HepG2 (cell line): ENCODE measurements around the gene IGF2BP1. TPM values are rescaled to one million over a fixed set of nuclear protein-coding genes. Genes with fewer than 3 reads are reported as not detected.

ENCODE experiments used
- ARID2 ChIP-seq: sonication (generic); formaldehyde crosslinking; IDR thresholded peaks from 2 replicates; pipeline ENCODE4 v1.8.1; 2022; ENCODE audit warnings: mild to moderate bottlenecking, missing genetic modification reagents, borderline replicate concordance
- FLYWCH1 ChIP-seq: sonication (generic); formaldehyde crosslinking; IDR thresholded peaks from 2 replicates; pipeline ENCODE4 v1.8.1; 2023; ENCODE audit warnings: mild to moderate bottlenecking, missing genetic modification reagents
- GATA4 ChIP-seq: sonication (generic); IDR thresholded peaks from 2 replicates; pipeline ENCODE4 v1.6.1; 2016; ENCODE audit warnings: antibody characterized with exemption, low read depth, borderline replicate concordance
- KDM5A ChIP-seq: fragments of 200-600 bp; sonication (generic); IDR thresholded peaks from 2 replicates; pipeline ENCODE4 v1.7.0; 2018; ENCODE audit warnings: antibody characterized with exemption, mild to moderate bottlenecking, low read length, borderline replicate concordance
- MED8 ChIP-seq: sonication (generic); formaldehyde crosslinking; IDR thresholded peaks from 2 replicates; pipeline ENCODE4 v1.8.1; 2023; ENCODE audit warnings: mild to moderate bottlenecking, missing genetic modification reagents; ENCODE audit not compliant: insufficient replicate concordance
- TCF7 ChIP-seq: sonication (generic); IDR thresholded peaks from 2 replicates; pipeline ENCODE4 v1.6.1; 2016; ENCODE audit warnings: antibody characterized with exemption, low read depth
- THYN1 ChIP-seq: sonication (generic); formaldehyde crosslinking; IDR thresholded peaks from 2 replicates; pipeline ENCODE4 v1.8.1; 2023; ENCODE audit warnings: low read depth, mild to moderate bottlenecking, moderate library complexity, missing genetic modification reagents, borderline replicate concordance
- TSC22D2 ChIP-seq: sonication (generic); formaldehyde crosslinking; IDR thresholded peaks from 2 replicates; pipeline ENCODE4 v1.5.1; 2020; ENCODE audit warnings: missing genetic modification reagents, mild to moderate bottlenecking, borderline replicate concordance
- ZNF292 ChIP-seq: sonication (generic); formaldehyde crosslinking; IDR thresholded peaks from 2 replicates; pipeline ENCODE4 v1.8.1; 2022; ENCODE audit warnings: mild to moderate bottlenecking, low read depth, missing genetic modification reagents, borderline replicate concordance
- ZNF644 ChIP-seq: IDR thresholded peaks from 2 replicates; pipeline ENCODE4 v1.6.1; 2016; ENCODE audit warnings: low read depth
- ZNF720 ChIP-seq: sonication (generic); formaldehyde crosslinking; IDR thresholded peaks from 2 replicates; pipeline ENCODE4 v1.4.0; 2020; ENCODE audit warnings: missing genetic modification reagents
- ZNF780A ChIP-seq: sonication (generic); formaldehyde crosslinking; IDR thresholded peaks from 2 replicates; pipeline ENCODE4 v1.8.0; 2022; ENCODE audit warnings: mild to moderate bottlenecking, missing genetic modification reagents, moderate library complexity
- polyA plus RNA-seq, 8 experiments: library from polyadenylated mRNA; depleted of rRNA in 3 of 8; stranded (reverse) in 7 of 8; unstranded in 1 of 8; fragments of >200 nt; fragmentation: Illumina TruSeq in 4 of 8; extraction: Trizol in 4 of 8; gene quantifications; 2 replicates each; pipeline versions ENCODE4 v1.2.1 to v1.2.3, GENCODE V29; 2011 to 2016; ENCODE audit warnings: low read depth in 4 of 8, missing spikeins in 1 of 8, mixed read lengths in 1 of 8; ENCODE audit not compliant: insufficient read depth in 1 of 8
- total RNA-seq, 5 experiments: library from RNA; depleted of rRNA; stranded (reverse); fragments of >200 nt; fragmentation: Illumina TruSeq; extraction: Trizol; gene quantifications; 2 replicates each; pipeline ENCODE4 v1.2.3, GENCODE V29; 2016; ENCODE audit warnings: low read depth in 1 of 5
- TF ChIP-seq, protein P1 (sequence below): sonication (generic); formaldehyde crosslinking; IDR thresholded peaks from 2 replicates; pipeline ENCODE4 v1.5.1; 2020; ENCODE audit warnings: missing genetic modification reagents, mild to moderate bottlenecking, borderline replicate concordance
- TF ChIP-seq, protein P2 (sequence below): sonication (generic); formaldehyde crosslinking; IDR thresholded peaks from 2 replicates; pipeline ENCODE4 v1.4.0; 2020; ENCODE audit warnings: missing genetic modification reagents
- TF ChIP-seq, protein P3 (sequence below): sonication (generic); formaldehyde crosslinking; IDR thresholded peaks from 2 replicates; pipeline ENCODE4 v1.8.0; 2022; ENCODE audit warnings: low read depth, missing genetic modification reagents
- TF ChIP-seq, protein P4 (sequence below): sonication (generic); formaldehyde crosslinking; IDR thresholded peaks from 2 replicates; pipeline ENCODE4 v1.4.0; 2020; ENCODE audit warnings: missing genetic modification reagents, borderline replicate concordance

Gene IGF2BP1
- total and polyA plus RNA-seq, 2 of the 13 experiments (the other 11 are each of a cell fraction or from before 2014, with no cell fraction given), result 29.7 to 75.1 TPM

DNA sequence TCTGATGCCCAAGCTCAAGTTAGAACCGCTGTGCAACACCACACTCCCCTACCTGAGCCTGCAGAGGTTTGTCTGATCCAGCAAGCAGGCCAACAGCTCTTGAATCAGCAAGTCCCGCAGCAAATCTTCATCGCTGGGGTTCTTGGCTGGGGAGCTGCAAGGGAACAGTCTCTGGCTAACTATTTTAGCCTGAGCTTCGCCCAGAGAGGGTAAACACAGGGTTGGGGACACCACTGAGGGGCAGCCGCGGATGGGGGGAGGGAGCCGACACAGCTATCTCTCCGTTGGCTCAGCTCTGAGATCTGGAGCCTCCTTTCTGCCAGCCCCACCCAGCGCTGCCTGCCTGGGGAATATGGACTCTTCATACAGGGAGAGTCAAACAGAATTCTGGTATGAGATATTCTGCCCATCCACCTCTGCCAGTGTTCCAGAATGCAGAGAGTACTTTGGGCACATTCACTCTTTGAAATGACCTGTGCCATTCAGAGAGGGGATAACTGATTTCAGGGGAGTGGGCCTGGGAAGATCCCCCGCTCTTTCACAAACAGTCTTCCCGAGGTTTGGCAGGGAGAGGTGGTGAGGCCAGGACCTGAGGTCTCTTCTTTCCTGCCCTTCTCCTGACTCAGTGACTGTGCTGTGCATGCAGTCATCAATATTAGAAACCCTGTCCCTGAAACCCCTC is 36.2 kb upstream of the IGF2BP1 start (continued):
- TF ChIP-seq, protein P1, sequence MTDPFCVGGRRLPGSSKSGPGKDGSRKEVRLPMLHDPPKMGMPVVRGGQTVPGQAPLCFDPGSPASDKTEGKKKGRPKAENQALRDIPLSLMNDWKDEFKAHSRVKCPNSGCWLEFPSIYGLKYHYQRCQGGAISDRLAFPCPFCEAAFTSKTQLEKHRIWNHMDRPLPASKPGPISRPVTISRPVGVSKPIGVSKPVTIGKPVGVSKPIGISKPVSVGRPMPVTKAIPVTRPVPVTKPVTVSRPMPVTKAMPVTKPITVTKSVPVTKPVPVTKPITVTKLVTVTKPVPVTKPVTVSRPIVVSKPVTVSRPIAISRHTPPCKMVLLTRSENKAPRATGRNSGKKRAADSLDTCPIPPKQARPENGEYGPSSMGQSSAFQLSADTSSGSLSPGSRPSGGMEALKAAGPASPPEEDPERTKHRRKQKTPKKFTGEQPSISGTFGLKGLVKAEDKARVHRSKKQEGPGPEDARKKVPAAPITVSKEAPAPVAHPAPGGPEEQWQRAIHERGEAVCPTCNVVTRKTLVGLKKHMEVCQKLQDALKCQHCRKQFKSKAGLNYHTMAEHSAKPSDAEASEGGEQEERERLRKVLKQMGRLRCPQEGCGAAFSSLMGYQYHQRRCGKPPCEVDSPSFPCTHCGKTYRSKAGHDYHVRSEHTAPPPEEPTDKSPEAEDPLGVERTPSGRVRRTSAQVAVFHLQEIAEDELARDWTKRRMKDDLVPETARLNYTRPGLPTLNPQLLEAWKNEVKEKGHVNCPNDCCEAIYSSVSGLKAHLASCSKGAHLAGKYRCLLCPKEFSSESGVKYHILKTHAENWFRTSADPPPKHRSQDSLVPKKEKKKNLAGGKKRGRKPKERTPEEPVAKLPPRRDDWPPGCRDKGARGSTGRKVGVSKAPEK (CRISPR knock-in tag), result 0 out of 2 replicates have a peak, but pooled peaks have one; percentile 79
- TF ChIP-seq ZNF720 (no peak), THYN1 (CRISPR knock-in tag) (peak; percentile 65; the same call in 1 of the 2 replicates), MED8 (CRISPR knock-in tag) (no peak), TSC22D2 (CRISPR knock-in tag) (no peak), ZNF644 (CRISPR knock-in tag) (0 out of 2 replicates have a peak, but pooled peaks have one; percentile 26), FLYWCH1 (CRISPR knock-in tag) (no peak), ZNF292 (CRISPR knock-in tag) (no peak; the same call in 1 of the 2 replicates), TCF7 (no peak), ZNF780A (CRISPR knock-in tag) (no peak), ARID2 (CRISPR knock-in tag) (peak; percentile 73; the same call in 1 of the 2 replicates), KDM5A (no peak; the same call in 1 of the 2 replicates), GATA4 (no peak)
- TF ChIP-seq, protein P2, sequence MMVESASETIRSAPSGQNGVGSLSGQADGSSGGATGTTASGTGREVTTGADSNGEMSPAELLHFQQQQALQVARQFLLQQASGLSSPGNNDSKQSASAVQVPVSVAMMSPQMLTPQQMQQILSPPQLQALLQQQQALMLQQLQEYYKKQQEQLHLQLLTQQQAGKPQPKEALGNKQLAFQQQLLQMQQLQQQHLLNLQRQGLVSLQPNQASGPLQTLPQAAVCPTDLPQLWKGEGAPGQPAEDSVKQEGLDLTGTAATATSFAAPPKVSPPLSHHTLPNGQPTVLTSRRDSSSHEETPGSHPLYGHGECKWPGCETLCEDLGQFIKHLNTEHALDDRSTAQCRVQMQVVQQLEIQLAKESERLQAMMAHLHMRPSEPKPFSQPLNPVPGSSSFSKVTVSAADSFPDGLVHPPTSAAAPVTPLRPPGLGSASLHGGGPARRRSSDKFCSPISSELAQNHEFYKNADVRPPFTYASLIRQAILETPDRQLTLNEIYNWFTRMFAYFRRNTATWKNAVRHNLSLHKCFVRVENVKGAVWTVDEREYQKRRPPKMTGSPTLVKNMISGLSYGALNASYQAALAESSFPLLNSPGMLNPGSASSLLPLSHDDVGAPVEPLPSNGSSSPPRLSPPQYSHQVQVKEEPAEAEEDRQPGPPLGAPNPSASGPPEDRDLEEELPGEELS (CRISPR knock-in tag), result peak; percentile 41; the same call in 1 of the 2 replicates
- TF ChIP-seq, protein P3, sequence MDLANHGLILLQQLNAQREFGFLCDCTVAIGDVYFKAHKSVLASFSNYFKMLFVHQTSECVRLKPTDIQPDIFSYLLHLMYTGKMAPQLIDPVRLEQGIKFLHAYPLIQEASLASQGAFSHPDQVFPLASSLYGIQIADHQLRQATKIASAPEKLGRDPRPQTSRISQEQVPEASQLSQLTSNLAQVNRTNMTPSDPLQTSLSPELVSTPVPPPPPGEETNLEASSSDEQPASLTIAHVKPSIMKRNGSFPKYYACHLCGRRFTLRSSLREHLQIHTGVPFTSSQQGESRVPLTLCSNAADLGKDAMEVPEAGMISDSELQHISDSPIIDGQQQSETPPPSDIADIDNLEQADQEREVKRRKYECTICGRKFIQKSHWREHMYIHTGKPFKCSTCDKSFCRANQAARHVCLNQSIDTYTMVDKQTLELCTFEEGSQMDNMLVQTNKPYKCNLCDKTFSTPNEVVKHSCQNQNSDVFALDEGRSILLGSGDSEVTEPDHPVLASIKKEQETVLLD (CRISPR knock-in tag), result no peak
- TF ChIP-seq, protein P4, sequence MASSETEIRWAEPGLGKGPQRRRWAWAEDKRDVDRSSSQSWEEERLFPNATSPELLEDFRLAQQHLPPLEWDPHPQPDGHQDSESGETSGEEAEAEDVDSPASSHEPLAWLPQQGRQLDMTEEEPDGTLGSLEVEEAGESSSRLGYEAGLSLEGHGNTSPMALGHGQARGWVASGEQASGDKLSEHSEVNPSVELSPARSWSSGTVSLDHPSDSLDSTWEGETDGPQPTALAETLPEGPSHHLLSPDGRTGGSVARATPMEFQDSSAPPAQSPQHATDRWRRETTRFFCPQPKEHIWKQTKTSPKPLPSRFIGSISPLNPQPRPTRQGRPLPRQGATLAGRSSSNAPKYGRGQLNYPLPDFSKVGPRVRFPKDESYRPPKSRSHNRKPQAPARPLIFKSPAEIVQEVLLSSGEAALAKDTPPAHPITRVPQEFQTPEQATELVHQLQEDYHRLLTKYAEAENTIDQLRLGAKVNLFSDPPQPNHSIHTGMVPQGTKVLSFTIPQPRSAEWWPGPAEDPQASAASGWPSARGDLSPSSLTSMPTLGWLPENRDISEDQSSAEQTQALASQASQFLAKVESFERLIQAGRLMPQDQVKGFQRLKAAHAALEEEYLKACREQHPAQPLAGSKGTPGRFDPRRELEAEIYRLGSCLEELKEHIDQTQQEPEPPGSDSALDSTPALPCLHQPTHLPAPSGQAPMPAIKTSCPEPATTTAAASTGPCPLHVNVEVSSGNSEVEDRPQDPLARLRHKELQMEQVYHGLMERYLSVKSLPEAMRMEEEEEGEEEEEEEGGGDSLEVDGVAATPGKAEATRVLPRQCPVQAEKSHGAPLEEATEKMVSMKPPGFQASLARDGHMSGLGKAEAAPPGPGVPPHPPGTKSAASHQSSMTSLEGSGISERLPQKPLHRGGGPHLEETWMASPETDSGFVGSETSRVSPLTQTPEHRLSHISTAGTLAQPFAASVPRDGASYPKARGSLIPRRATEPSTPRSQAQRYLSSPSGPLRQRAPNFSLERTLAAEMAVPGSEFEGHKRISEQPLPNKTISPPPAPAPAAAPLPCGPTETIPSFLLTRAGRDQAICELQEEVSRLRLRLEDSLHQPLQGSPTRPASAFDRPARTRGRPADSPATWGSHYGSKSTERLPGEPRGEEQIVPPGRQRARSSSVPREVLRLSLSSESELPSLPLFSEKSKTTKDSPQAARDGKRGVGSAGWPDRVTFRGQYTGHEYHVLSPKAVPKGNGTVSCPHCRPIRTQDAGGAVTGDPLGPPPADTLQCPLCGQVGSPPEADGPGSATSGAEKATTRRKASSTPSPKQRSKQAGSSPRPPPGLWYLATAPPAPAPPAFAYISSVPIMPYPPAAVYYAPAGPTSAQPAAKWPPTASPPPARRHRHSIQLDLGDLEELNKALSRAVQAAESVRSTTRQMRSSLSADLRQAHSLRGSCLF (CRISPR knock-in tag), result no peak
